ENCODE measurements around the gene GPR68. TPM values are rescaled to one million over a fixed set of nuclear protein-coding genes. Genes with fewer than 3 reads are reported as not detected.
A peak's percentile ranks its signal among the peaks of the same experiment; 100 is the strongest.

The GPR68 gene
- polyA plus RNA-seq, 1 experiment: 0.45 TPM

DNA sequence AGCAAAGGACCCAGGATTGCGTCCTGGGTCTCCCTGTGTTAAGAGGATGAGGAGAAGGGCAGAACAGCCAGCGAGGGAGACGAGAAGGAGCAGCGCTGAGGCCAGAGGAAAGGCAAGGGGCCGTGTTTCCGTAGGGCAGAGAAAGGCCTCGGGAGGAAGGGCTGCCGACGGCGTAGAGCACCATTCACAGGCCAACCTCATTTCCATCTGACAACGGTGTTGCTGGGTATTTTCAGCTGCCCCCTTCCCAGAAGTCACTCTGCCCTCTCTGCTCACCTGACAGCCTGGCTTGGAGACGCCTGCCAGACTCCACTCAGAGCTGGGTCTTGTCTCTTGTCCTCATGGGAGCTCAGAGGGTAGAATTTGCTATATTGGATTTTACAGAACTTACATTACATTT is 51.4 kb downstream of the GPR68 start:
- ChIA-PET POLR2A (no interaction called here), CTCF (no interaction called here)
- no peak overlapping the region for H3K4me3 ChIP-seq (ENCODE audit: low read depth, low read length)
- no peaks in the 10 kb centered on the region for H3K27me3 ChIP-seq (ENCODE audit: control insufficient read depth, insufficient read depth, low read length)
- TF ChIP-seq, protein P1, sequence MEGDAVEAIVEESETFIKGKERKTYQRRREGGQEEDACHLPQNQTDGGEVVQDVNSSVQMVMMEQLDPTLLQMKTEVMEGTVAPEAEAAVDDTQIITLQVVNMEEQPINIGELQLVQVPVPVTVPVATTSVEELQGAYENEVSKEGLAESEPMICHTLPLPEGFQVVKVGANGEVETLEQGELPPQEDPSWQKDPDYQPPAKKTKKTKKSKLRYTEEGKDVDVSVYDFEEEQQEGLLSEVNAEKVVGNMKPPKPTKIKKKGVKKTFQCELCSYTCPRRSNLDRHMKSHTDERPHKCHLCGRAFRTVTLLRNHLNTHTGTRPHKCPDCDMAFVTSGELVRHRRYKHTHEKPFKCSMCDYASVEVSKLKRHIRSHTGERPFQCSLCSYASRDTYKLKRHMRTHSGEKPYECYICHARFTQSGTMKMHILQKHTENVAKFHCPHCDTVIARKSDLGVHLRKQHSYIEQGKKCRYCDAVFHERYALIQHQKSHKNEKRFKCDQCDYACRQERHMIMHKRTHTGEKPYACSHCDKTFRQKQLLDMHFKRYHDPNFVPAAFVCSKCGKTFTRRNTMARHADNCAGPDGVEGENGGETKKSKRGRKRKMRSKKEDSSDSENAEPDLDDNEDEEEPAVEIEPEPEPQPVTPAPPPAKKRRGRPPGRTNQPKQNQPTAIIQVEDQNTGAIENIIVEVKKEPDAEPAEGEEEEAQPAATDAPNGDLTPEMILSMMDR (IDR thresholded peaks at IDR 0.05; ENCODE audit: insufficient read depth, low read depth, low read length): no peak
- peaks cover 6% of the 10 kb centered on the region for H3K36me3 ChIP-seq (ENCODE audit: control insufficient read depth, insufficient read depth, low read length)
- DNase-seq (ENCODE audit: low read depth): no peak

DNA sequence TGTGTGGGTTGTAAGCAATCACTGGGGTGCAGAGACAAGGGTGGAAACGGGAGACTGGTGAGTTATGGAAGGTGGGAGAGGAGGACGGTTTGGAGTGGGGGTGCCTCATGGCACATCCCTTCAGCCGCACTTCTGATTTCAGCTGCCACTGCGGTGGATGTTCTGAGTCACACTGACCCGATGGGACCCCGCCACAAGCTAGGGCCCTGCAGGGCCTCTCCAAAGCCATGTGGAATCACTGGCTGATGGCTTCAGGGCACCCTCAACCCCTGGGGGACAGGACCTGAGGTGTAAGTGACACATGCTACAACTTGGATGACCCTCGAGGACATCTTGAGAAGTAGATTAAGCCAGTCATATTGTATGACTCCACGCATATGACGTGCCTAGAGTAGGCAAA is 53.7 kb downstream of the GPR68 start:
- Histone ChIP-seq H3K4me3 (ENCODE audit: low read depth, low read length) (no peak overlapping the region), H3K27me3 (ENCODE audit: control insufficient read depth, insufficient read depth, low read length) (no peaks in the 10 kb centered on the region), H3K36me3 (ENCODE audit: control insufficient read depth, insufficient read depth, low read length) (peaks cover 5% of the 10 kb centered on the region)
- TF ChIP-seq, protein P1 (IDR thresholded peaks at IDR 0.05; ENCODE audit: insufficient read depth, low read depth, low read length): no peak
- no peak for DNase-seq (ENCODE audit: low read depth)
- ChIA-PET CTCF (no interaction called here), POLR2A (no interaction called here)

DNA sequence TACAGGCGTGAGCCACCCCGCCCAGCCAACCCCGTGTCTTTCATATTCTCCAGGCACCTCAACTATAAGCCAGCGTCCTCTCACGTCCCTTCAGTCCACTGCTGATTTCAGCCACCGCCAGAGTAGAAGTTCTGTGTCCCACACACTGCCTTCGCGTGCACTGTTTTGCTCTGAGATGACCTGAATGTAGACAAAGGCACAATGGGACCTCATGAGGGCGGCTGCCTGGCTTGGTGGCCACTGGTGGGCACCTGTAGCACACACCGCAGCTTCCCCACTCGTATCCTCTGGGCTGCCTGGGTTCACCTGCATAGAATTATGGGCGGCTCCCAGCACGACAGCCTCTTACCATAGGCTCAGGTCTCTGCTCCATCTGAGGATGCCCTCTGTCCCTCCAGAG is 57.2 kb downstream of the GPR68 start:
- no peak for DNase-seq (ENCODE audit: low read depth)
- Histone ChIP-seq H3K4me3 (ENCODE audit: low read depth, low read length) (no peak overlapping the region), H3K27me3 (ENCODE audit: control insufficient read depth, insufficient read depth, low read length) (no peaks in the 10 kb centered on the region), H3K36me3 (ENCODE audit: control insufficient read depth, insufficient read depth, low read length) (peaks cover 6% of the 10 kb centered on the region)
- ChIA-PET CTCF (interaction anchor here (3.0 kb wide), 1 partner anchor 10 kb away, joined by 13 read pairs; no protein-coding TSS in a partner anchor), POLR2A (no interaction called here)
- TF ChIP-seq, protein P1 (IDR thresholded peaks at IDR 0.05; ENCODE audit: insufficient read depth, low read depth, low read length): no peak

DNA sequence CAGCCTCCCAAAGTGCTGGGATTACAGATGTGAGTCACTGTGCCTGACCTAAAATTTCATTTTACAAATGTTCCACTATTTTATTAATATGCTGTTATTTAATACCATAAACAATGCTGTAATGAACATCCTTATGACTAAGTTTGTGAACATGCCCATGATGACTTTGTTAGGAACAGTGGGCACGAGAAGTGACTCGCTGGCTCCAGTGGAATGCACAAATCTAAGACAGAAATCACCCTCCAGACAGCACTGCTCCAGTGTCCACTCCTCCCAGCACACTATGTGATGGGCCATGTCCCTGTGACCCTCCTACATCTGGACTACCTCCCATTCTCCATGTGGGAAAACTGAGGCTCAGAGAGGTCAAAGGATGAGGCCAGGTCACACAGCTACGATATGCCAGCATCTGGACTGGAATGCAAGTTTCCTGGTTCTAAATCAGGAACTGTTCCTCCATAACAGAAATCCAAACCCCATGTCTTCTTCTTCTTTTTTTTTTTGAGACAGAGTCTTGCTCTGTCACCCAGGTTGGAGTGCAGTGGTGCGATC is 57.9 kb downstream of the GPR68 start:
- TF ChIP-seq, protein P1 (IDR thresholded peaks at IDR 0.05; ENCODE audit: insufficient read depth, low read depth, low read length): no peak
- DNase-seq (ENCODE audit: low read depth): peak; percentile 6
- Histone ChIP-seq H3K27me3 (ENCODE audit: control insufficient read depth, insufficient read depth, low read length) (no peaks in the 10 kb centered on the region), H3K4me3 (ENCODE audit: low read depth, low read length) (no peak overlapping the region), H3K36me3 (ENCODE audit: control insufficient read depth, insufficient read depth, low read length) (peaks cover 6% of the 10 kb centered on the region)
- ChIA-PET CTCF (interaction anchor here (0.6 to 3.0 kb wide), 3 partner anchors 10 to 790 kb away, joined by 4 to 13 read pairs (median 6); no protein-coding TSS in a partner anchor), POLR2A (no interaction called here)

DNA sequence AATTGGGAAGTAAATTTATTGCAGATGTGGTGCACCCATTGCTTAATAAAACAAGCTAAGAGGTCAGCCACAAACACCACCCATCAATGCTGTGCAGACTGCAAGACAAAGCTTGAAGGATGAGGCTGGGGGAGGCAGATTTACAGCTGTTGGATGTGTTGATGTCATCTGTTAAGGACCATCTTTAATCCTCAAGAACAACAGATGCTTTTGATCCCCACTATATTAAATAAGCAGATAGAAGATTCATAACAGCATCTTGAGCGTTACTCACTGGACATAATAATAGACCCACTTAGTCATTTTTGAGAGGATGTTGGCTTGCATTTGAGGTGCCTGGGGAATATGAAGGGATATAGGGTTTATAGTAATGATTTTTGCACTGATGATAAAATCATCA is 58.8 kb downstream of the GPR68 start:
- Histone ChIP-seq H3K27me3 (ENCODE audit: control insufficient read depth, insufficient read depth, low read length) (no peaks in the 10 kb centered on the region), H3K4me3 (ENCODE audit: low read depth, low read length) (no peak overlapping the region), H3K36me3 (ENCODE audit: control insufficient read depth, insufficient read depth, low read length) (peaks cover 8% of the 10 kb centered on the region)
- ChIA-PET POLR2A (no interaction called here), CTCF (interaction anchor here (0.6 to 3.0 kb wide), 5 partner anchors 9 to 399 kb away, joined by 3 to 13 read pairs (median 3); no protein-coding TSS in a partner anchor)
- DNase-seq (ENCODE audit: low read depth): peak; percentile 3
- TF ChIP-seq, protein P1 (IDR thresholded peaks at IDR 0.05; ENCODE audit: insufficient read depth, low read depth, low read length): no peak

Data from BJ (cell line).